ENCODE measurements around the gene ALAS2.

The ALAS2 gene

DNA sequence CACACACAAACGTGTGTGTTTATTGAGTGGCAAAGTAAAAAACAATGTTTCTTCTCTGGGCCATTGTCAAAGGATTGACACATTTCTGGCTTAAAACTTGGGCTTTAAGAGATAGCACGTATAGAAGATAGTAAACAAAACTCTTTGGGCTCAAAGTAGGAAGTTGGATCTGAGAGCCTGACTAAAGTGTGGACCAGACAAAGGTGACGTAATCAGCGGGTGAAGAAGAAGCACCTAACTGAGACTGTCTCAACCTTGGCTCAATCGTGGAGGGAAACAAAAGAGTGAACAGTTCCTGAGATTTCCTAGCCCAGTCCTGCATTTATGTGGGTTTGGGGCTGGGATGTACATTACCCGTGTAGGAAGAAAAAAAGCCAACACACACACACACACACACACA lies 50.4 kb downstream of the ALAS2 start:
- Histone ChIP-seq H3K27ac (ENCODE audit: low read depth, low read length, poor library complexity, severe bottlenecking) (no peak overlapping the region), H3K9me2 (ENCODE audit: low read depth, low read length) (no peaks in the 10 kb centered on the region), H3F3A (ENCODE audit: insufficient read depth, low read length) (no peaks in the 10 kb centered on the region), H3K4me2 (ENCODE audit: low read length) (no peak overlapping the region), H3K36me3 (ENCODE audit: insufficient read depth, low read length) (no peaks in the 10 kb centered on the region), H3K4me3 (ENCODE audit: low read depth, low read length, poor library complexity, severe bottlenecking) (no peak overlapping the region), H3K9me3 (ENCODE audit: low read length) (no peaks in the 10 kb centered on the region), H3K79me2 (ENCODE audit: insufficient read depth, low read length) (no peaks in the 10 kb centered on the region), H3K9ac (ENCODE audit: low read length) (no peak overlapping the region), H4K20me1 (ENCODE audit: insufficient read depth, low read length) (no peaks in the 10 kb centered on the region), H3K27me3 (ENCODE audit: insufficient read depth, low read length) (no peaks in the 10 kb centered on the region), H2AFZ (ENCODE audit: low read length) (no peak overlapping the region), H3K4me1 (ENCODE audit: insufficient read depth, low read length, severe bottlenecking) (no peaks in the 10 kb centered on the region)
- TF ChIP-seq, protein P1, sequence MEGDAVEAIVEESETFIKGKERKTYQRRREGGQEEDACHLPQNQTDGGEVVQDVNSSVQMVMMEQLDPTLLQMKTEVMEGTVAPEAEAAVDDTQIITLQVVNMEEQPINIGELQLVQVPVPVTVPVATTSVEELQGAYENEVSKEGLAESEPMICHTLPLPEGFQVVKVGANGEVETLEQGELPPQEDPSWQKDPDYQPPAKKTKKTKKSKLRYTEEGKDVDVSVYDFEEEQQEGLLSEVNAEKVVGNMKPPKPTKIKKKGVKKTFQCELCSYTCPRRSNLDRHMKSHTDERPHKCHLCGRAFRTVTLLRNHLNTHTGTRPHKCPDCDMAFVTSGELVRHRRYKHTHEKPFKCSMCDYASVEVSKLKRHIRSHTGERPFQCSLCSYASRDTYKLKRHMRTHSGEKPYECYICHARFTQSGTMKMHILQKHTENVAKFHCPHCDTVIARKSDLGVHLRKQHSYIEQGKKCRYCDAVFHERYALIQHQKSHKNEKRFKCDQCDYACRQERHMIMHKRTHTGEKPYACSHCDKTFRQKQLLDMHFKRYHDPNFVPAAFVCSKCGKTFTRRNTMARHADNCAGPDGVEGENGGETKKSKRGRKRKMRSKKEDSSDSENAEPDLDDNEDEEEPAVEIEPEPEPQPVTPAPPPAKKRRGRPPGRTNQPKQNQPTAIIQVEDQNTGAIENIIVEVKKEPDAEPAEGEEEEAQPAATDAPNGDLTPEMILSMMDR (IDR thresholded peaks at IDR 0.05; ENCODE audit: low read length) = no peak
- TF ChIP-seq EZH2 (IDR thresholded peaks at IDR 0.05; ENCODE audit: borderline replicate concordance, low read length) = no peak

GRCh38 chrX:54979432-54979831 lies 51.3 kb downstream of the ALAS2 start:
- Histone ChIP-seq H2AFZ (ENCODE audit: low read length) (no peak overlapping the region), H3F3A (ENCODE audit: insufficient read depth, low read length) (no peaks in the 10 kb centered on the region), H3K79me2 (ENCODE audit: insufficient read depth, low read length) (no peaks in the 10 kb centered on the region)

GRCh38 chrX:54978448-54978847 lies 52.3 kb downstream of the ALAS2 start:
- H3K27me3 ChIP-seq (ENCODE audit: insufficient read depth, low read length) = no peaks in the 10 kb centered on the region
- no peak overlapping the region for H3K4me3 ChIP-seq (ENCODE audit: low read depth, low read length, poor library complexity, severe bottlenecking)
- TF ChIP-seq EZH2 (IDR thresholded peaks at IDR 0.05; ENCODE audit: borderline replicate concordance, low read length) = no peak
- TF ChIP-seq, protein P1 (IDR thresholded peaks at IDR 0.05; ENCODE audit: low read length) = no peak
- no peaks in the 10 kb centered on the region for H3K79me2 ChIP-seq (ENCODE audit: insufficient read depth, low read length)
- no peaks in the 10 kb centered on the region for H3K9me3 ChIP-seq (ENCODE audit: low read length)
- no peaks in the 10 kb centered on the region for H4K20me1 ChIP-seq (ENCODE audit: insufficient read depth, low read length)
- H3K4me1 ChIP-seq (ENCODE audit: insufficient read depth, low read length, severe bottlenecking) = no peaks in the 10 kb centered on the region
- H3K4me2 ChIP-seq (ENCODE audit: low read length) = no peak overlapping the region
- H3F3A ChIP-seq (ENCODE audit: insufficient read depth, low read length) = no peaks in the 10 kb centered on the region
- H2AFZ ChIP-seq (ENCODE audit: low read length) = no peak overlapping the region
- H3K27ac ChIP-seq (ENCODE audit: low read depth, low read length, poor library complexity, severe bottlenecking) = no peak overlapping the region
- H3K9me2 ChIP-seq (ENCODE audit: low read depth, low read length) = no peaks in the 10 kb centered on the region
- H3K9ac ChIP-seq (ENCODE audit: low read length) = no peak overlapping the region
- H3K36me3 ChIP-seq (ENCODE audit: insufficient read depth, low read length) = no peaks in the 10 kb centered on the region

More at GRCh38 chrX:54979432-54979831, 51.3 kb downstream of the ALAS2 start:
- no peaks in the 10 kb centered on the region for H3K27me3 ChIP-seq (ENCODE audit: insufficient read depth, low read length)
- no peak for TF ChIP-seq EZH2 (IDR thresholded peaks at IDR 0.05; ENCODE audit: borderline replicate concordance, low read length)
- TF ChIP-seq, protein P1 (IDR thresholded peaks at IDR 0.05; ENCODE audit: low read length) = no peak
- no peaks in the 10 kb centered on the region for H3K4me1 ChIP-seq (ENCODE audit: insufficient read depth, low read length, severe bottlenecking)
- H3K9me3 ChIP-seq (ENCODE audit: low read length) = no peaks in the 10 kb centered on the region
- H3K4me3 ChIP-seq (ENCODE audit: low read depth, low read length, poor library complexity, severe bottlenecking) = no peak overlapping the region
- no peaks in the 10 kb centered on the region for H3K36me3 ChIP-seq (ENCODE audit: insufficient read depth, low read length)
- no peaks in the 10 kb centered on the region for H3K9me2 ChIP-seq (ENCODE audit: low read depth, low read length)
- H4K20me1 ChIP-seq (ENCODE audit: insufficient read depth, low read length) = no peaks in the 10 kb centered on the region
- no peak overlapping the region for H3K9ac ChIP-seq (ENCODE audit: low read length)
- no peak overlapping the region for H3K4me2 ChIP-seq (ENCODE audit: low read length)
- H3K27ac ChIP-seq (ENCODE audit: low read depth, low read length, poor library complexity, severe bottlenecking) = no peak overlapping the region
